Duodenal mucosa (tissue), 2 donors: ENCODE data around the gene DNAAF5.

Source experiments
- H3K27ac ChIP-seq: one replicate; pipeline ENCODE4 v1.7.0; 2013; ENCODE audit warnings: low read depth, low read length
- H3K27me3 ChIP-seq, 2 donors: one replicate each; pipeline ENCODE4 v1.7.0; 2013; ENCODE audit warnings: low read length in 2 of 2, control low read depth in 1 of 2; ENCODE audit not compliant: insufficient read depth in 2 of 2, control insufficient read depth in 1 of 2
- H3K36me3 ChIP-seq, 2 donors: one replicate each; pipeline ENCODE4 v1.7.0; 2013; ENCODE audit warnings: low read length in 2 of 2, control low read depth in 1 of 2; ENCODE audit not compliant: insufficient read depth in 2 of 2, control insufficient read depth in 1 of 2
- H3K4me1 ChIP-seq, 2 donors: one replicate each; pipeline ENCODE4 v1.7.0; 2013; ENCODE audit warnings: low read length in 2 of 2, control low read depth in 1 of 2; ENCODE audit not compliant: insufficient read depth in 2 of 2, control insufficient read depth in 1 of 2
- H3K4me3 ChIP-seq, 2 donors: one replicate each; pipeline ENCODE4 v1.7.0; 2013; ENCODE audit warnings: low read length in 2 of 2, low read depth in 1 of 2
- H3K9ac ChIP-seq, 2 donors: one replicate each; pipeline ENCODE4 v1.7.0; 2013; ENCODE audit warnings: low read length in 2 of 2, low read depth in 1 of 2
- H3K9me3 ChIP-seq, 2 donors: one replicate each; pipeline ENCODE4 v1.7.0; 2013; ENCODE audit warnings: low read length in 2 of 2, control low read depth in 1 of 2; ENCODE audit not compliant: control insufficient read depth in 1 of 2

DNAAF5 gene

GRCh38 chr7:780081-780480 lies 53.6 kb downstream of the DNAAF5 start:
- H3K36me3 ChIP-seq: peaks cover 11 to 68% of the 10 kb centered on the region in 2 donors
- H3K4me3 ChIP-seq: no peak overlapping the region
- H3K27ac ChIP-seq: no peak overlapping the region
- no peaks in the 10 kb centered on the region for H3K27me3 ChIP-seq
- H3K9me3 ChIP-seq: no peaks in the 10 kb centered on the region
- H3K9ac ChIP-seq: no peak overlapping the region
- H3K4me1 ChIP-seq: no peaks in the 10 kb centered on the region

DNA sequence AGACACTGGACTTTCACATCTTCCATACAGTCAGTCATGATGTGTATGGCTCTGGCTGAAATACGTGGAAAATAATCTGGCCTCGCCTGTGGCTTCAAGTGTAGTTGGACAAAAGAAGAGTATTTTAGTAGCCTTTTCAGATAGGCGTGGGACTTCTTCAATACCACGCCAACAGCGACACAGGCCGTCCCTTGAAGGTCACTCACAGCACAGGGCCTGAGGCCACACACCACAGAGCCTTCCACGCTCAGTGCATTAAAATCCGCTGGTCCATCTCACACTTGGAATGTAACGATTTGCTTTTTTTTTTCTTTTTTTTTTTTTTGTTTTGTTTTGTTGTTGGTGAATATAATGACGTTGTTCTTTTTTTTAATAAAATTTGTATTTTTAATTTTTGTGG lies 54.0 kb downstream of the DNAAF5 start:
- no peaks in the 10 kb centered on the region for H3K27me3 ChIP-seq
- H3K4me1 ChIP-seq: no peaks in the 10 kb centered on the region
- H3K9me3 ChIP-seq: no peaks in the 10 kb centered on the region
- no peak overlapping the region for H3K27ac ChIP-seq
- no peak overlapping the region for H3K4me3 ChIP-seq
- no peak overlapping the region for H3K9ac ChIP-seq
- H3K36me3 ChIP-seq: peaks cover 14 to 69% of the 10 kb centered on the region in 2 donors

DNA sequence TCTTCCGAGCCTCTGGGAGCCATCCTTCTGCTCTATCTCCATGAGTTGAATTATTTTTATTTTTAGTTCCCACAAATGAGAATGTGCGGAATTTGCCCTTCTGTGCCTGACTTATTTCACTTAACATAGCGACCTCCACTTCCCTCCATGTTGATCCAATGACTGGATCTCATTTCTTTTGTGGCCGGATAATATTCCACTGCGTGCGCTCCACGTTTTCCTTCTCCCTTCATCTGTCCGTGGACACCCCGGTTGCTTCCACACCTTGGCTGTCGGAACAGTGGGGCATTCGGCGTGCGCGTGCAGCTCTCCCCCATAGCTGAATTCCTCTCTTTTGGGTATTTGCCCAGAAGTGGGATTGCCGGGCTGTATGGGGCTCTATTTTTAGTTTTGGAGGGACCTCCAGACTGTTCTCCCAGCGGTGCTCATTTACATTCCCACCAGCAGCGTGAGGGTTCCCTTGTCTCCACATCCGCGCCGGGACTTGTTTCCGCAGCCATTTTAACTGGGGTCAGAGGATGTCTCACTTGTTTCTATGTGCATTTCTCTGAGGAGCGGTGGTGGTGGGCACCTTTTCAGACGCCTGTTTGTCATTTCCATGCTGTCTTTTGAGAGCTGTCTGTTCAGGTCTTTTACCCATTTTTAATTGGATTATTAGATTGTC lies 54.8 kb downstream of the DNAAF5 start:
- Histone ChIP-seq H3K4me3 (no peak overlapping the region), H3K4me1 (no peaks in the 10 kb centered on the region), H3K27ac (no peak overlapping the region), H3K36me3 (peaks cover 18 to 65% of the 10 kb centered on the region in 2 donors), H3K9me3 (no peaks in the 10 kb centered on the region), H3K27me3 (no peaks in the 10 kb centered on the region), H3K9ac (no peak overlapping the region)

- H3K36me3 ChIP-seq: peaks cover 18 to 59% of the 10 kb centered on the region in 2 donors
- H3K4me3 ChIP-seq: no peak overlapping the region
- no peak overlapping the region for H3K27ac ChIP-seq
These were observed 55.5 kb downstream of the DNAAF5 start for GRCh38 chr7:781936-782529.

GRCh38 chr7:782718-783449 lies 56.4 kb downstream of the DNAAF5 start:
- Histone ChIP-seq H3K36me3 (peaks cover 20 to 62% of the 10 kb centered on the region in 2 donors), H3K9ac (no peak overlapping the region), H3K27me3 (no peaks in the 10 kb centered on the region), H3K4me3 (no peak overlapping the region), H3K27ac (no peak overlapping the region), H3K4me1 (no peaks in the 10 kb centered on the region), H3K9me3 (no peaks in the 10 kb centered on the region)

More at GRCh38 chr7:781936-782529, 55.5 kb downstream of the DNAAF5 start:
- Histone ChIP-seq H3K9me3 (no peaks in the 10 kb centered on the region), H3K4me1 (no peaks in the 10 kb centered on the region), H3K27me3 (no peaks in the 10 kb centered on the region), H3K9ac (no peak overlapping the region)

- Histone ChIP-seq H3K9ac (no peak overlapping the region), H3K27ac (no peak overlapping the region), H3K9me3 (no peaks in the 10 kb centered on the region), H3K27me3 (no peaks in the 10 kb centered on the region), H3K4me3 (no peak overlapping the region), H3K4me1 (no peaks in the 10 kb centered on the region), H3K36me3 (peaks cover 22 to 58% of the 10 kb centered on the region in 2 donors)
These were observed 57.3 kb downstream of the DNAAF5 start for GRCh38 chr7:783556-784490.

DNA sequence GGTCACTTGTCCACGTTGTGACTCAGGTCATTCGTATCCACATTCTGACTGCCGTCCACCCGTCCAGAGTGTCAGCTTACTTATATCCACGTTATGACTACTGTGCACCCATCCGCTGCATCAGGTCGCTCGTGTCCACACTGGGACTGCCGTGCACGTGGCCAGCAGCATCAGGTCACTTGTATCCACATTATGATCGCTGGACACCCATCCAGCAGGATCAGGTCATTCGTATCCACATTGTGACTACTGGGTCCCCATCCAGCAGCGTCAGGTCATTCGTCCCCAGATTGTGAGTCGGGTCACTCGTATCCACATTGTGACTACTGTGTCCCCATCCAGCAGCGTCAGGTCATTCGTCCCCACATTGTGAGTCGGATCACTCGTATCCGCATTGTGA lies 58.5 kb downstream of the DNAAF5 start:
- Histone ChIP-seq H3K9ac (no peak overlapping the region), H3K36me3 (peaks cover 22 to 50% of the 10 kb centered on the region in 2 donors), H3K27ac (no peak overlapping the region), H3K9me3 (no peaks in the 10 kb centered on the region), H3K4me1 (no peaks in the 10 kb centered on the region), H3K4me3 (no peak overlapping the region), H3K27me3 (no peaks in the 10 kb centered on the region)

DNA sequence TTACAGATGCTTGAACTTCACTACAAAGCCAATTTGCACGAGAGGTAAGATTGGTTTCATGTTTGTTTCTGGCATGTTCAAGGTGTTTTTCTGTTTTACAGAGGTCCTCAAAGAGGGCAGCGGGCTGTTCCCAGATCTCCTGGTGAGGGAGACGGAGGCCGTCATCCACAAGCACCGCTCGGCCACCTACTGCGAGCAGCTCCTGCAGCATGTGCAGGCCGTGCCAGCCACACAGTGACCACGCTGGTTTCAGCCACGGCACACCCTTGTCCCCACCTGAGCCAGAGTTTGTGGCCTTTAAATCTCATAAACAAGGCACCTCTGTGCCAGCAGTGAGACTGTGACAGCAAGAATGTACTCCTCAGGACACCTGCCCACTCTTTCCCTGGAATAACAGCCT lies 58.9 kb downstream of the DNAAF5 start:
- no peak overlapping the region for H3K4me3 ChIP-seq
- no peak overlapping the region for H3K9ac ChIP-seq
- H3K27me3 ChIP-seq: no peaks in the 10 kb centered on the region
- H3K4me1 ChIP-seq: no peaks in the 10 kb centered on the region
- no peak overlapping the region for H3K27ac ChIP-seq
- no peaks in the 10 kb centered on the region for H3K9me3 ChIP-seq
- H3K36me3 ChIP-seq: peaks cover 21 to 46% of the 10 kb centered on the region in 2 donors

DNA sequence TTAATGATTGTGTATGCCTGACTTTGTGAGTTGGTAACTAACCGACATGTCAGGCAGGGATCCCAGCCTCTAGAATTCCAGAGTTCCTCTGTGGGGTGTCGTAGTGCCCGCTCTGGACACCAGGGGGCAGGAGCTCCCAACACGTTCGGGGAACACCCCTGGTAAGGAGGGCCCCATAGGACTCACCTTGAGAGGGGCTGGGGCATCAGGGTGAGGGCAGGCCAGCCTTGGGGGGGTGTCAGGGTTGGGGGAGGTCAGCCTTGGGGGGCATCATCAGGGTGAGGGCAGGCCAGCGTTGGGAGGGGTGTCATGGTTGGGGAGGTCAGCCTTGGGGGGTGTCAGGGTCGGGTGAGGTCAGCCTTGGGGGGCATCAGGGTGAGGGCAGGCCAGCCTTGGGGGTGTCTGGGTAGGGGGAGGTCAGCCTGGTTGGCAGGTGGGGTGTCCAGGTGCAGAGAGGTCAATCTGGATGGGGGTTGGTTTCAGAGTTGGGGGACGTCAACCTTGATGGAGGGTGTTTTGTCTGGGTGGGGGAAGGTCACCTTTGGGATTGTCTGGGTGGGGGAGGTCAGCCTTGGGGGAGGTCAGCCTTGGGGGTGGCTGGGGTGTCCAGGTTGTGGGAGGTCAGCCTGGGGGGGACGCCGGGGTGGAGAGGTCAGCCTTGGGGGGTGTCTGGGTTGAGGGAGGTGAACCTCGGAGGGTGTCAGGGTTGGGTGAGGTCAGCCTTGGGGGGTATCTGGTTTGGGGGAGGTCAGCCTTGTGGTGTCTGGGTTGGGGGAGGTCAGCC lies 60.2 kb downstream of the DNAAF5 start:
- H3K9me3 ChIP-seq: no peaks in the 10 kb centered on the region
- H3K4me3 ChIP-seq: no peak overlapping the region
- H3K27me3 ChIP-seq: no peaks in the 10 kb centered on the region
- H3K9ac ChIP-seq: no peak overlapping the region
- H3K36me3 ChIP-seq: peaks cover 19 to 38% of the 10 kb centered on the region in 2 donors
- no peak overlapping the region for H3K27ac ChIP-seq
- no peaks in the 10 kb centered on the region for H3K4me1 ChIP-seq
